OCI-LY1 (cell line): ENCODE data around the gene CCDC192.

Source experiments
- H2AFZ ChIP-seq: fragments of 200-600 bp; sonication (generic), shearing (Covaris generic); 2 replicates; pipeline ENCODE4 v1.6.0; 2014; ENCODE audit warnings: antibody characterized with exemption, mild to moderate bottlenecking, low read length
- H3F3A ChIP-seq: fragments of 200-600 bp; sonication (generic), shearing (Covaris generic); 2 replicates; pipeline ENCODE4 v1.6.0; 2014; ENCODE audit warnings: mild to moderate bottlenecking, antibody characterized with exemption, low read length, moderate library complexity; ENCODE audit not compliant: insufficient read depth
- H3K27ac ChIP-seq: fragments of 200-600 bp; sonication (generic); 2 replicates; pipeline ENCODE4 v1.5.1; 2014; ENCODE audit warnings: low read length, mixed run types, mild to moderate bottlenecking, low read depth; ENCODE audit not compliant: poor library complexity, severe bottlenecking
- H3K27me3 ChIP-seq: fragments of 200-600 bp; sonication (generic); 2 replicates; pipeline ENCODE4 v1.6.0; 2014; ENCODE audit warnings: antibody characterized with exemption, mild to moderate bottlenecking, low read length, moderate library complexity; ENCODE audit not compliant: insufficient read depth
- H3K36me3 ChIP-seq: fragments of 200-600 bp; sonication (generic); 2 replicates; pipeline ENCODE4 v1.6.1; 2014; ENCODE audit warnings: mild to moderate bottlenecking, antibody characterized with exemption, low read length, moderate library complexity, mixed read lengths; ENCODE audit not compliant: insufficient read depth
- H3K4me1 ChIP-seq: fragments of 200-600 bp; sonication (generic); 2 replicates; pipeline ENCODE4 v1.5.1; 2014; ENCODE audit warnings: mild to moderate bottlenecking, low read length, moderate library complexity; ENCODE audit not compliant: insufficient read depth, severe bottlenecking
- H3K4me2 ChIP-seq: fragments of 200-600 bp; sonication (generic), shearing (Covaris generic); 2 replicates; pipeline ENCODE4 v1.6.1; 2014; ENCODE audit warnings: low read length
- H3K4me3 ChIP-seq: fragments of 200-600 bp; sonication (generic); 2 replicates; pipeline ENCODE4 v1.5.1; 2014; ENCODE audit warnings: low read length, low read depth, mild to moderate bottlenecking, mixed read lengths; ENCODE audit not compliant: poor library complexity, severe bottlenecking
- H3K79me2 ChIP-seq: fragments of 200-600 bp; shearing (Covaris generic); 2 replicates; pipeline ENCODE4 v1.6.1; 2016; ENCODE audit warnings: mixed run types, low read length, mixed read lengths; ENCODE audit not compliant: insufficient read depth
- H3K9ac ChIP-seq: fragments of 200-600 bp; sonication (generic), shearing (Covaris generic); 2 replicates; pipeline ENCODE4 v1.6.1; 2014; ENCODE audit warnings: mild to moderate bottlenecking, low read length, mixed read lengths
- H3K9me2 ChIP-seq: fragments of 200-600 bp; sonication (generic), shearing (Covaris generic); 2 replicates; pipeline ENCODE4 v1.6.1; 2014; ENCODE audit warnings: low read depth, mild to moderate bottlenecking, low read length, mixed read lengths
- H3K9me3 ChIP-seq: fragments of 200-600 bp; shearing (Covaris generic); 2 replicates; pipeline ENCODE4 v1.6.1; 2014; ENCODE audit warnings: low read length, mixed read lengths
- H4K20me1 ChIP-seq: fragments of 200-600 bp; sonication (generic), shearing (Covaris generic); 2 replicates; pipeline ENCODE4 v1.6.0; 2016; ENCODE audit warnings: mild to moderate bottlenecking, low read length; ENCODE audit not compliant: insufficient read depth
- CTCF ChIP-seq: fragments of 200-600 bp; sonication (generic), shearing (Covaris generic); IDR thresholded peaks from 2 replicates; pipeline ENCODE4 v1.5.1; 2017; ENCODE audit warnings: mild to moderate bottlenecking, antibody characterized with exemption, low read length, moderate library complexity, mixed read lengths
- EZH2 ChIP-seq: fragments of 200-600 bp; sonication (generic), shearing (Covaris generic); IDR thresholded peaks from 2 replicates; pipeline ENCODE4 v1.8.0; 2017; ENCODE audit warnings: borderline replicate concordance, mixed run types, mild to moderate bottlenecking, antibody characterized with exemption, low read length, moderate library complexity, mixed read lengths

Gene CCDC192

GRCh38 chr5:127981498-127981897 lies 278.3 kb downstream of the CCDC192 start:
- Histone ChIP-seq H3K27me3 (no peaks in the 10 kb centered on the region), H2AFZ (no peak overlapping the region), H3F3A (no peaks in the 10 kb centered on the region), H3K36me3 (peaks cover 6% of the 10 kb centered on the region; the same call in 1 of the 2 replicates), H3K79me2 (no peaks in the 10 kb centered on the region), H3K4me2 (no peak overlapping the region), H3K4me1 (peaks cover 4% of the 10 kb centered on the region), H3K9me2 (no peaks in the 10 kb centered on the region), H3K4me3 (no peak overlapping the region), H3K9me3 (no peaks in the 10 kb centered on the region), H3K27ac (no peak overlapping the region), H3K9ac (no peak overlapping the region), H4K20me1 (no peaks in the 10 kb centered on the region)
- TF ChIP-seq CTCF (no peak), EZH2 (no peak)

GRCh38 chr5:127985811-127986325 lies 282.7 kb downstream of the CCDC192 start:
- no peak overlapping the region for H3K4me3 ChIP-seq
- H4K20me1 ChIP-seq = no peaks in the 10 kb centered on the region
- H3F3A ChIP-seq = no peaks in the 10 kb centered on the region
- H3K27me3 ChIP-seq = no peaks in the 10 kb centered on the region
- H3K4me2 ChIP-seq = no peak overlapping the region
- H3K4me1 ChIP-seq = no peaks in the 10 kb centered on the region
- H3K27ac ChIP-seq = no peak overlapping the region
- peaks cover 6% of the 10 kb centered on the region; the same call in 1 of the 2 replicates for H3K36me3 ChIP-seq
- no peaks in the 10 kb centered on the region for H3K9me2 ChIP-seq
- no peaks in the 10 kb centered on the region for H3K9me3 ChIP-seq
- no peak overlapping the region for H2AFZ ChIP-seq
- H3K79me2 ChIP-seq = no peaks in the 10 kb centered on the region
- TF ChIP-seq CTCF (no peak), EZH2 (no peak)
- H3K9ac ChIP-seq = no peak overlapping the region

DNA sequence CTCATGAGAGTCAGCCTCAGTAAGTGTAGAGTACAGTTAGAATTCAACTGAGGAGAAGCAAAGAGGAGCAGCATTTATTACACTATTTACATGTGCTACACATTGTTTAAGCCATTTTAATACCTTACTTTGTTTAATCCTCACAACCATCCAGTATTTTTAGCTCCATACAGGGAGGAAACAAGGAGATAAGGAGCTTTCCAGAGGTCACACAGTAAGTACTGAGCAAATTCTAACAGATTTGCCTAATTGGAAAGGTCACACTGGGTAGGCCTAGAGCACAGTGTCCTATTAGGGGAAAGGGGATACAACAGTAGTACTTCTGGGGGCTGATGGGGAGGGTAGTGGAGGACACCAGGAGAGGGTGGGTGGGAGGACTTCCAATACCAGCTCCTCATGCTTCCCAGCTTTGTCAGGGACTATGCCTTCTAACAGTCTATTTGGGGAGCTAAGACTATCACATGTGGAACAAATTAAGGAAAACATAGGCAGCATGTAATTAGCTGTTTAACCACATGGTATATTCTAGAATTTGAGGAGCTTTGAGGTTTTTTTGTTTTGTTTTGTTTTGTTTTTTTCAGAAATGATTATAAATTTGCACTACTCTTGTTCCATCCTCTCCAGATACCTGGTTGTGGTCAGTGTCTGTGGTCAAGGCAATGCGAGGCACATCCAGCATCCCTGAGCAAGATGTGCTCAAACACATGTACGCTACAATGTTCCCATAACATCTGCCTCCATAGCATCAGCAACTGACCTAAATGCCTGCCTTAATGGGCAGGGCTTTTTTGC lies 284.4 kb downstream of the CCDC192 start:
- Histone ChIP-seq H3K27ac (no peak overlapping the region), H3K4me2 (no peak overlapping the region), H3F3A (no peaks in the 10 kb centered on the region), H2AFZ (no peak overlapping the region), H3K27me3 (no peaks in the 10 kb centered on the region), H4K20me1 (no peaks in the 10 kb centered on the region), H3K4me1 (no peaks in the 10 kb centered on the region), H3K9ac (no peak overlapping the region), H3K79me2 (no peaks in the 10 kb centered on the region), H3K9me3 (no peaks in the 10 kb centered on the region), H3K36me3 (peaks cover 6% of the 10 kb centered on the region; the same call in 1 of the 2 replicates), H3K9me2 (no peaks in the 10 kb centered on the region), H3K4me3 (no peak overlapping the region)
- no peak for TF ChIP-seq CTCF
- no peak for TF ChIP-seq EZH2
